Panc1 (cell line): ENCODE results near the gene GDPD5. TPM values are rescaled to one million over a fixed set of nuclear protein-coding genes. Genes with fewer than 3 reads are reported as not detected.
A peak's percentile ranks its signal among the peaks of the same experiment; 100 is the strongest.

Source experiments
- ATAC-seq: fragments of 200-7000 bp; cut with Tn5 transposase; 2 replicates; pipeline ENCODE4 v1.9.1; 2020; ENCODE audit warnings: mild to moderate bottlenecking, moderate library complexity
- BruUV-seq: library from RNA; stranded (reverse); fragments of 400-500 nt; replicated peaks from 2 replicates; lab custom pipeline; 2021; lab: Mats Ljungman, UMichigan
- CTCF ChIA-PET: fragments of 300-600 bp; sonication (Branson Sonifier 250); formaldehyde crosslinking; loops from one replicate; lab custom pipeline; 2022; ENCODE audit warnings: antibody characterized with exemption; lab: Charles Lee
- POLR2A ChIA-PET: fragments of 300-600 bp; sonication (Branson Sonifier 250); formaldehyde crosslinking; loops from one replicate; lab custom pipeline; 2022; ENCODE audit warnings: antibody characterized with exemption; lab: Charles Lee
- DNase-seq: peaks from one replicate; pipeline ENCODE4 v3.0.0-alpha.2; 2010; ENCODE audit warnings: low read depth, low spot score
- H3K27ac ChIP-seq: 2 replicates; pipeline ENCODE4 v1.5.1; 2011; ENCODE audit warnings: mild to moderate bottlenecking, low read length, inconsistent platforms
- H3K27me3 ChIP-seq: fragments of 200-500 bp; sonication (Bioruptor generic); 2 replicates; pipeline ENCODE4 v1.6.0; 2014; ENCODE audit warnings: low read length, inconsistent platforms; ENCODE audit not compliant: control insufficient read depth, insufficient read depth
- H3K36me3 ChIP-seq: fragments of 200-500 bp; sonication (Bioruptor generic); 2 replicates; pipeline ENCODE4 v1.5.1; 2014; ENCODE audit warnings: inconsistent platforms, mild to moderate bottlenecking, low read length, moderate library complexity; ENCODE audit not compliant: control insufficient read depth, insufficient read depth
- H3K4me1 ChIP-seq: 2 replicates; pipeline ENCODE4 v1.5.1; 2011; ENCODE audit warnings: inconsistent platforms, mild to moderate bottlenecking, low read length, moderate library complexity; ENCODE audit not compliant: control insufficient read depth, insufficient read depth
- H3K4me3 ChIP-seq, 2 experiments: 2 replicates each; pipeline ENCODE4 v1.5.1; 2011 to 2012; ENCODE audit warnings: low read depth in 2 of 2, low read length in 2 of 2, mild to moderate bottlenecking in 2 of 2, inconsistent platforms in 1 of 2, moderate library complexity in 1 of 2
- H3K9me3 ChIP-seq: fragments of 200-500 bp; sonication (Bioruptor generic); 2 replicates; pipeline ENCODE4 v1.5.1; 2014; ENCODE audit warnings: low read depth, mild to moderate bottlenecking, inconsistent platforms, low read length, moderate library complexity; ENCODE audit not compliant: control insufficient read depth, insufficient read depth
- POLR2AphosphoS5 ChIP-seq: IDR thresholded peaks from 2 replicates; pipeline ENCODE4 v1.6.1; 2012; ENCODE audit warnings: mild to moderate bottlenecking, low read depth, low read length, moderate library complexity
- SIN3A ChIP-seq: IDR thresholded peaks from 2 replicates; pipeline ENCODE4 v1.6.1; 2012; ENCODE audit warnings: low read depth, mild to moderate bottlenecking, low read length, moderate library complexity, borderline replicate concordance; ENCODE audit not compliant: insufficient read depth
- TCF7L2 ChIP-seq: IDR thresholded peaks from 2 replicates; pipeline ENCODE4 v1.6.1; 2011; ENCODE audit warnings: mild to moderate bottlenecking, low read depth, low read length, inconsistent platforms
- in situ Hi-C: cut with HindIII; loops from 2 replicates; pipeline ENCODE4 v1.10.0; 2016; ENCODE audit warnings: low sequenced_read_pairs, low pct_unique_long_range_greater_than_20kb
- intact Hi-C: fragments of 100-400 bp; cut with micrococcal nuclease; formaldehyde crosslinking; loops from one replicate; pipeline ENCODE4 v1.10.0; 2022; ENCODE audit not compliant: unreplicated experiment
- total RNA-seq: library from RNA; stranded (reverse); gene quantifications from one replicate; pipeline ENCODE4 v1.2.1, GENCODE V29; 2021; ENCODE audit not compliant: unreplicated experiment
- TF ChIP-seq, protein P1 (sequence below): fragments of 450-650 bp; IDR thresholded peaks from 2 replicates; pipeline ENCODE4 v1.5.1; 2017; ENCODE audit warnings: mild to moderate bottlenecking
- TF ChIP-seq, protein P2 (sequence below), 2 experiments: IDR thresholded peaks; 2 replicates each; pipeline ENCODE4 v1.6.1; 2011 to 2012; ENCODE audit warnings: low read depth in 2 of 2, control low read depth in 1 of 2, low read length in 1 of 2, mild to moderate bottlenecking in 1 of 2, moderate library complexity in 1 of 2; ENCODE audit not compliant: insufficient read depth in 1 of 2

GDPD5 gene
- total RNA-seq, 1 experiment from 2014 or later = 6.0 TPM

DNA sequence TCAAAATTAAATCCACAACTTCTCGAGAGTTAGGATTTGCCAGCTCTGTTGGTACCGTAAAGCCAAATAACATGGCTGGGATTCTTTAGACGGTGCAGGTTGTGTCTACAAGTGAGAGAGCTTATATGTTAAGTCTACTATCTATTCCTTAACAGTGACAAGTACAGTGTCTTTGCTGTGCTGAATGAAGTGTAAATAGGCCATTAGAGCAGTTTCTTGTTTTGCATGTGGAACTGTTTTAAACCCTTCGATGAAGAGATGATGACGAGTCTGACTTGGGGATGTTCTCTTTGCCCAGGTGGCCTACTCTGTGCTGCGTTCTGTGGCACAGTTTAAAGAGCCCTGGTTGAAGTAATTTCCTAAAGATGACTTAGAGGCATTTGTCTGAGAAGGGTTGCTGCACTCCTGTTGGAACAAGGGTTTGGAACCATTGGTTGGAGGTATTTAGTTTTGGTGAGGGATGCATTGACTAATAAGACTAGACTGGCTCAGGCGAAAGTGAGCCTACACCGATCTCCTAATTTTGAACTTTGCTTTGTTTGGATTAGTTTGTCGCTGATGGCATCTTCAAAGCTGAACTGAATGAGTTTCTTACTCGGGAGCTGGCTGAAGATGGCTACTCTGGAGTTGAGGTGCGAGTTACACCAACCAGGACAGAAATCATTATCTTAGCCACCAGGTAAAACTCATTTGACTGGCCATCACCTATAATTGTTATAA is 125.4 kb downstream of the GDPD5 start:
- ChIA-PET CTCF (no interaction called here), POLR2A (interaction anchor here (0.6 to 0.9 kb wide), 2 partner anchors 73 to 120 kb away, joined by 3 to 15 read pairs; no protein-coding TSS in a partner anchor)
- intact Hi-C loops = no loop called here
- DNase-seq = no peak
- H3K9me3 ChIP-seq = no peaks in the 10 kb centered on the region
- ATAC-seq = peak; percentile 32
- in situ Hi-C loops = no loop called here
- TF ChIP-seq POLR2AphosphoS5 = peak; percentile 37; the same call in 1 of the 2 replicates
- 0 out of 2 replicates have a peak, but pooled peaks have one; percentile 7 for TF ChIP-seq SIN3A
- TF ChIP-seq TCF7L2 = no peak
- H3K4me1 ChIP-seq = peaks cover 33% of the 10 kb centered on the region
- no peaks in the 10 kb centered on the region for H3K27me3 ChIP-seq
- BruUV-seq = no TSS peak
- peak overlapping the region; percentile 99 for H3K27ac ChIP-seq
- H3K36me3 ChIP-seq = peaks cover 51% of the 10 kb centered on the region
- H3K4me3 ChIP-seq = peak overlapping the region; percentile 78 to 85

DNA sequence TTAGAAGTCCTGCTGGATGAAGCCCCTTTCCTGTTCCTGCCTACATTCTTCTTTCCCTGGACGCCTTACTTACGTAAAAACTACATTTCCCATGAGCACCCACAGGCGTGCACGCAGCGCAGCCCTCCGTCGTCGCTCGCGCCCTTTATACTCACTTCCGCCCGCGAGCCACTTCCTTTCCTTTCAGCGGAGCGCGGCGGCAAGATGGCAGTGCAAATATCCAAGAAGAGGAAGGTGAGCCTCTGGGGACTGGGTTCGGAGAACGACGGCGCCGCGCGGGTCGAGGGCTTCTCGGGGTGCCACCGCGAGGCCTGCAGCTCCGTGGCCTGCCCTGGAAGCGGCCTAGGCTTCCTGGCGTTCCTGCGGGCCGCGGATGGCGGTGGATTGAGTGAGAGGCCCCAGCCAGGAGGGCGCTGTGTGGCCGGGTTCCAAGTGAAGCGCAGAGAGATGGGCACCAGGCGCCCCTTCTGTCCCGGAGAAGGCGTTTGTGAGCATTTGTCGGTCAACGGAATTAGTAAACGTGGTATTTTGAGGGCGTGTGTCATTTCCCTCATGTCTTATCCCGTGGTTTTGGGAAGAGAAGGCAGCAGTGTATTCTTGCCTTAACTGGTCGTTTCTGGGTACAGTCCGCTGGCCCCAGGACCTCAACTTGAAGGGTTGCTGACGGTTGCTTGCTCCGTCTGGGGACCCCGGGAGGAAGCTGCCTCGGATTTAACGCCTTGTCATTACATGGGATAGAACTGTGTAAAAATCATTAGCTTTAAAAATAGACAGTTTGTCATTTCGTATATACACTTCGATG is 126.2 kb downstream of the GDPD5 start, which contains the start of gene RPS3:
TSS of gene RPS3 (plus strand) at position 175 of the 802 bp plus-strand sequence. CDS start at position 205, 30 bp downstream.
- Histone ChIP-seq H3K4me3 (peak within 1 kb of the TSS; percentile 78 to 85), H3K36me3 (peaks cover 45% of the 10 kb centered on the region), H3K4me1 (peaks cover 29% of the 10 kb centered on the region), H3K27me3 (no peaks in the 10 kb centered on the region), H3K27ac (peak within 1 kb of the TSS; percentile 99), H3K9me3 (no peaks in the 10 kb centered on the region)
- ATAC-seq (peak; percentile 97), DNase-seq (peak; percentile 69)
- ChIA-PET POLR2A (interaction anchor here (0.6 kb wide), 1 partner anchor 119 kb away, joined by 3 read pairs; no protein-coding TSS in a partner anchor), CTCF (no interaction called here)
- TF ChIP-seq, protein P1, sequence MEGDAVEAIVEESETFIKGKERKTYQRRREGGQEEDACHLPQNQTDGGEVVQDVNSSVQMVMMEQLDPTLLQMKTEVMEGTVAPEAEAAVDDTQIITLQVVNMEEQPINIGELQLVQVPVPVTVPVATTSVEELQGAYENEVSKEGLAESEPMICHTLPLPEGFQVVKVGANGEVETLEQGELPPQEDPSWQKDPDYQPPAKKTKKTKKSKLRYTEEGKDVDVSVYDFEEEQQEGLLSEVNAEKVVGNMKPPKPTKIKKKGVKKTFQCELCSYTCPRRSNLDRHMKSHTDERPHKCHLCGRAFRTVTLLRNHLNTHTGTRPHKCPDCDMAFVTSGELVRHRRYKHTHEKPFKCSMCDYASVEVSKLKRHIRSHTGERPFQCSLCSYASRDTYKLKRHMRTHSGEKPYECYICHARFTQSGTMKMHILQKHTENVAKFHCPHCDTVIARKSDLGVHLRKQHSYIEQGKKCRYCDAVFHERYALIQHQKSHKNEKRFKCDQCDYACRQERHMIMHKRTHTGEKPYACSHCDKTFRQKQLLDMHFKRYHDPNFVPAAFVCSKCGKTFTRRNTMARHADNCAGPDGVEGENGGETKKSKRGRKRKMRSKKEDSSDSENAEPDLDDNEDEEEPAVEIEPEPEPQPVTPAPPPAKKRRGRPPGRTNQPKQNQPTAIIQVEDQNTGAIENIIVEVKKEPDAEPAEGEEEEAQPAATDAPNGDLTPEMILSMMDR = no peak; the same call in 1 of the 2 replicates
- TF ChIP-seq TCF7L2 (peak; percentile 56; the same call in 1 of the 2 replicates), POLR2AphosphoS5 (peak; percentile 100), SIN3A (peak; percentile 63)
- TF ChIP-seq, protein P2, sequence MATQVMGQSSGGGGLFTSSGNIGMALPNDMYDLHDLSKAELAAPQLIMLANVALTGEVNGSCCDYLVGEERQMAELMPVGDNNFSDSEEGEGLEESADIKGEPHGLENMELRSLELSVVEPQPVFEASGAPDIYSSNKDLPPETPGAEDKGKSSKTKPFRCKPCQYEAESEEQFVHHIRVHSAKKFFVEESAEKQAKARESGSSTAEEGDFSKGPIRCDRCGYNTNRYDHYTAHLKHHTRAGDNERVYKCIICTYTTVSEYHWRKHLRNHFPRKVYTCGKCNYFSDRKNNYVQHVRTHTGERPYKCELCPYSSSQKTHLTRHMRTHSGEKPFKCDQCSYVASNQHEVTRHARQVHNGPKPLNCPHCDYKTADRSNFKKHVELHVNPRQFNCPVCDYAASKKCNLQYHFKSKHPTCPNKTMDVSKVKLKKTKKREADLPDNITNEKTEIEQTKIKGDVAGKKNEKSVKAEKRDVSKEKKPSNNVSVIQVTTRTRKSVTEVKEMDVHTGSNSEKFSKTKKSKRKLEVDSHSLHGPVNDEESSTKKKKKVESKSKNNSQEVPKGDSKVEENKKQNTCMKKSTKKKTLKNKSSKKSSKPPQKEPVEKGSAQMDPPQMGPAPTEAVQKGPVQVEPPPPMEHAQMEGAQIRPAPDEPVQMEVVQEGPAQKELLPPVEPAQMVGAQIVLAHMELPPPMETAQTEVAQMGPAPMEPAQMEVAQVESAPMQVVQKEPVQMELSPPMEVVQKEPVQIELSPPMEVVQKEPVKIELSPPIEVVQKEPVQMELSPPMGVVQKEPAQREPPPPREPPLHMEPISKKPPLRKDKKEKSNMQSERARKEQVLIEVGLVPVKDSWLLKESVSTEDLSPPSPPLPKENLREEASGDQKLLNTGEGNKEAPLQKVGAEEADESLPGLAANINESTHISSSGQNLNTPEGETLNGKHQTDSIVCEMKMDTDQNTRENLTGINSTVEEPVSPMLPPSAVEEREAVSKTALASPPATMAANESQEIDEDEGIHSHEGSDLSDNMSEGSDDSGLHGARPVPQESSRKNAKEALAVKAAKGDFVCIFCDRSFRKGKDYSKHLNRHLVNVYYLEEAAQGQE (IDR thresholded peaks at IDR 0.05; ENCODE audit: insufficient read depth in 1 of 2, low read depth in 2 of 2, low read length in 1 of 2) = peak in 1 of 2 experiments; percentile 58; a peak in 1 of 4 replicates
- TSS peak; percentile 55 for BruUV-seq
- in situ Hi-C loops (no loop called here), intact Hi-C loops (no loop called here)
